Measurements from ENCODE around the gene CUX1.
"Not testable (repeated sequence)": the region's sequence is repeated elsewhere in the genome, so short reads cannot be mapped to it uniquely, and the experiment has no call there.

CUX1 gene

DNA sequence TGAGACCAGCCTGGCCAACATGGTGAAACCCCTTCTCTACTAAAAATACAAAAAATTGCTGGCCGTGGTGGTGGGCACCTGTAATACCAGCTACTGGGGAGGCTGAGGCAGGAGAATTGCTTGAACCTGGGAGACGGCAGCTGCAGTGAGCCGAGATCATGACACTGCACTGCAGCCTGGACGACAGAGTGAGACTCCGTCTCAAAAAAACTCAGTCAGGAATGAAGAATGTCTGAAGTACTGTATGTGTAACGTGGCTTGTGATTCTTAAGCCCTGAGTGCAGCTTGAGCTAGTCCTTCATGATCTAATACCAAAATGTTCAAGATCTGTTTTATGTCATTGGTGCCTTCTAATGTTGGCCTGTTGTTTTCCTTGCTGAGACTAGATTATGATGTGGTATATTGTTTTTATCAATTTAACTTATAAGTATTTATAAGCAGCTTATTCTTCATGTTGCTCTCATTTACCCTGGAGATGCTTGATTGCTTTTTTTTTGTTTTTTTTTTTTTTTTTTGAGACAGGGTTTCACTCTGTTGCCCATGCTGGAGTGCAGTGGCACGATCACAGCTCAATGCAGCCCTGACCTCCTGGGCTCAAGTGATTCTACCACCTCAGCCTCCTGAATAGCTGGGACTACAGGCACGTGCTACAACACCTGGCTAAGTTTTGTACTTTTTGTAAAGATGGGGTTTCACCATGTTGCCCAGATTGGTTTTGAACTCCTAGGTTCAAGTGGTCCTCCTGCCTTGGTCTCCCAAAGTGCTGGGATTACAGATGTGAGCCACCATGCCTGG, 513.4 kb downstream of the CUX1 start:
- DNase-seq (ENCODE audit: insufficient read length, low spot score); FAIRE-seq: not testable (repeated sequence)
